IMR-90 (cell line): Measurements from ENCODE around the gene MTAP. TPM values are rescaled to one million over a fixed set of nuclear protein-coding genes. Genes with fewer than 3 reads are reported as not detected.

ENCODE experiments used
- ATAC-seq: fragments of 200-7000 bp; cut with Tn5 transposase; 2 replicates; pipeline ENCODE4 v1.9.1; 2020; ENCODE audit warnings: low read depth, mild to moderate bottlenecking, moderate library complexity
- BruUV-seq: library from RNA; stranded (reverse); fragments of 400-500 nt; replicated peaks from 2 replicates; lab custom pipeline; 2021; lab: Mats Ljungman, UMichigan
- CTCF ChIA-PET: fragments of 300-600 bp; formaldehyde crosslinking; extraction: SDS; loops from one replicate; lab custom pipeline; 2021; ENCODE audit warnings: antibody characterized with exemption; lab: Yijun Ruan, JAX
- POLR2A ChIA-PET: fragments of 300-600 bp; sonication (Branson Sonifier 250); formaldehyde crosslinking; loops from one replicate; lab custom pipeline; 2022; ENCODE audit warnings: antibody characterized with exemption; ENCODE audit not compliant: unreplicated experiment; lab: Charles Lee
- DNase-seq: peaks from one replicate; pipeline ENCODE4 v3.0.0; 2013
- H2AFZ ChIP-seq: replicated peaks from 2 replicates; pipeline ENCODE3; 2013; ENCODE audit warnings: low read length, mild to moderate bottlenecking; ENCODE audit not compliant: poor library complexity
- H2AK5ac ChIP-seq: 2 replicates; pipeline ENCODE4 v1.6.1; 2013; ENCODE audit warnings: low read depth, low read length, inconsistent platforms
- H2AK9ac ChIP-seq: replicated peaks from 2 replicates; pipeline ENCODE3; 2013; ENCODE audit warnings: mild to moderate bottlenecking, low read depth, low read length, moderate library complexity; ENCODE audit not compliant: poor library complexity
- H2BK120ac ChIP-seq: 2 replicates; pipeline ENCODE4 v1.6.1; 2013; ENCODE audit warnings: low read depth, low read length, inconsistent platforms
- H2BK15ac ChIP-seq: 3 replicates; pipeline ENCODE4 v1.6.1; 2013; ENCODE audit warnings: low read depth, low read length, inconsistent platforms
- H2BK20ac ChIP-seq: 2 replicates; pipeline ENCODE4 v1.6.1; 2013; ENCODE audit warnings: low read depth, mild to moderate bottlenecking, inconsistent platforms, low read length, moderate library complexity
- H2BK5ac ChIP-seq: 2 replicates; pipeline ENCODE4 v1.6.1; 2013; ENCODE audit warnings: mild to moderate bottlenecking, low read depth, low read length, inconsistent platforms; ENCODE audit not compliant: poor library complexity, severe bottlenecking
- H3K14ac ChIP-seq: replicated peaks from 2 replicates; pipeline ENCODE4 v1.6.1; 2013; ENCODE audit warnings: low read depth, low read length, inconsistent platforms
- H3K18ac ChIP-seq: 2 replicates; pipeline ENCODE4 v1.6.1; 2013; ENCODE audit warnings: low read depth, low read length, control low read depth
- H3K23ac ChIP-seq: 2 replicates; pipeline ENCODE4 v1.6.1; 2013; ENCODE audit warnings: low read depth, low read length, inconsistent platforms
- H3K27ac ChIP-seq: 2 replicates; pipeline ENCODE4 v1.5.1; 2013; ENCODE audit warnings: mild to moderate bottlenecking, control low read depth, low read length; ENCODE audit not compliant: insufficient read depth
- H3K27me3 ChIP-seq: 2 replicates; pipeline ENCODE4 v1.6.1; 2013; ENCODE audit warnings: low read length; ENCODE audit not compliant: control insufficient read depth, insufficient read depth
- H3K36me3 ChIP-seq: 2 replicates; pipeline ENCODE4 v1.6.1; 2013; ENCODE audit warnings: low read length, mixed read lengths; ENCODE audit not compliant: control insufficient read depth, insufficient read depth
- H3K4ac ChIP-seq: 2 replicates; pipeline ENCODE4 v1.6.1; 2013; ENCODE audit warnings: low read depth, low read length, inconsistent platforms
- H3K4me1 ChIP-seq: 2 replicates; pipeline ENCODE4 v1.6.1; 2013; ENCODE audit warnings: low read length, mixed read lengths; ENCODE audit not compliant: control insufficient read depth, insufficient read depth
- H3K4me2 ChIP-seq: 2 replicates; pipeline ENCODE4 v1.6.1; 2013; ENCODE audit warnings: low read depth, mild to moderate bottlenecking, control low read depth, low read length, moderate library complexity
- H3K4me3 ChIP-seq: 2 replicates; pipeline ENCODE4 v1.5.1; 2013; ENCODE audit warnings: low read depth, mild to moderate bottlenecking, control low read depth, low read length, moderate library complexity; ENCODE audit not compliant: insufficient read depth
- H3K56ac ChIP-seq: 2 replicates; pipeline ENCODE4 v1.6.1; 2013; ENCODE audit warnings: low read length, inconsistent platforms; ENCODE audit not compliant: insufficient read depth; ENCODE audit errors: extremely low read depth
- H3K79me1 ChIP-seq, 2 experiments: 2 replicates each; pipeline ENCODE4 v1.6.1; 2013; ENCODE audit warnings: low read length in 2 of 2, inconsistent platforms in 1 of 2, low read depth in 1 of 2
- H3K9ac ChIP-seq: 2 replicates; pipeline ENCODE4 v1.6.1; 2013; ENCODE audit warnings: low read depth, low read length, control low read depth
- H3K9me1 ChIP-seq: 2 replicates; pipeline ENCODE4 v1.6.1; 2013; ENCODE audit warnings: low read length, inconsistent platforms; ENCODE audit not compliant: insufficient read depth
- H3K9me3 ChIP-seq: 2 replicates; pipeline ENCODE4 v1.6.1; 2013; ENCODE audit warnings: low read length; ENCODE audit not compliant: control insufficient read depth, insufficient read depth
- H4K20me1 ChIP-seq: 2 replicates; pipeline ENCODE4 v1.6.1; 2013; ENCODE audit warnings: low read length, inconsistent platforms; ENCODE audit not compliant: insufficient read depth
- H4K5ac ChIP-seq: 2 replicates; pipeline ENCODE4 v1.6.1; 2013; ENCODE audit warnings: mild to moderate bottlenecking, low read depth, low read length, control low read depth
- H4K8ac ChIP-seq, 2 experiments: 2 replicates each; pipeline ENCODE4 v1.6.1; 2013; ENCODE audit warnings: low read depth in 2 of 2, low read length in 2 of 2, control low read depth in 1 of 2, inconsistent platforms in 1 of 2
- H4K91ac ChIP-seq: 2 replicates; pipeline ENCODE4 v1.6.1; 2013; ENCODE audit warnings: low read depth, low read length, inconsistent platforms; ENCODE audit not compliant: insufficient read depth
- BHLHE40 ChIP-seq: fragments of 150-350 bp; IDR thresholded peaks from 2 replicates; pipeline ENCODE4 v1.6.1; 2016; ENCODE audit warnings: mild to moderate bottlenecking, low read depth, low read length
- CEBPB ChIP-seq: IDR thresholded peaks from 2 replicates; pipeline ENCODE4 v1.6.1; 2012; ENCODE audit warnings: low read depth, low read length, improper control_type of control experiment
- CTCF ChIP-seq: conservative IDR thresholded peaks from 2 replicates; pipeline ENCODE4 v1.5.1; 2012; ENCODE audit warnings: mild to moderate bottlenecking, low read depth, low read length, improper control_type of control experiment
- MAFK ChIP-seq: IDR thresholded peaks from 2 replicates; pipeline ENCODE4 v1.6.1; 2012; ENCODE audit warnings: low read depth, low read length, improper control_type of control experiment
- MAZ ChIP-seq: IDR thresholded peaks from 2 replicates; pipeline ENCODE4 v1.6.1; 2012; ENCODE audit warnings: low read depth, mild to moderate bottlenecking, low read length, improper control_type of control experiment, moderate library complexity, borderline replicate concordance
- MXI1 ChIP-seq: IDR thresholded peaks from 2 replicates; pipeline ENCODE4 v1.6.1; 2012; ENCODE audit warnings: low read depth, mild to moderate bottlenecking, low read length, moderate library complexity, borderline replicate concordance
- POLR2A ChIP-seq: IDR thresholded peaks from 2 replicates; pipeline ENCODE4 v1.6.1; 2012; ENCODE audit warnings: mild to moderate bottlenecking, low read depth, low read length
- RFX5 ChIP-seq: IDR thresholded peaks from 2 replicates; pipeline ENCODE4 v1.8.0; 2012; ENCODE audit warnings: low read depth, mild to moderate bottlenecking, low read length, moderate library complexity
- SMC3 ChIP-seq: fragments of 150-350 bp; IDR thresholded peaks from 2 replicates; pipeline ENCODE4 v1.6.1; 2016; ENCODE audit warnings: low read depth, mild to moderate bottlenecking, antibody characterized with exemption, low read length, moderate library complexity
- USF2 ChIP-seq: fragments of 150-350 bp; IDR thresholded peaks from 2 replicates; pipeline ENCODE4 v1.6.1; 2017; ENCODE audit warnings: mild to moderate bottlenecking, antibody characterized with exemption, low read length, low read depth
- WGBS, 2 experiments: methylation state at CpG; one replicate each; pipeline versions ENCODE4 v1.1.5 to v1.1.7; 2013; ENCODE audit warnings: missing lambda C conversion rate in 2 of 2; ENCODE audit not compliant: insufficient read length in 1 of 2; ENCODE audit errors: extremely low coverage in 2 of 2; 5-methylcytosine and 5-hydroxymethylcytosine counted together
- dilution Hi-C: fragments of 300-500 bp; cut with HindIII; formaldehyde crosslinking; loops from one replicate; pipeline ENCODE4 v1.14.3; 2018; ENCODE audit warnings: low sequenced_read_pairs; ENCODE audit not compliant: unreplicated experiment
- in situ Hi-C: fragments of 300-500 bp; cut with MboI; formaldehyde crosslinking; loops from 3 replicates; pipeline ENCODE4 v1.14.3; 2019; ENCODE audit warnings: low sequenced_read_pairs, inconsistent platforms, mixed read lengths
- intact Hi-C: fragments of 100-400 bp; cut with micrococcal nuclease; formaldehyde crosslinking; loops from 2 replicates; pipeline ENCODE4 v1.10.0; 2022
- polyA plus RNA-seq, 3 experiments: library from polyadenylated mRNA; depleted of rRNA; stranded (reverse); fragments of >200 nt; gene quantifications; 2 replicates each; pipeline ENCODE4 v1.2.3, GENCODE V29; 2012; ENCODE audit warnings: low replicate concordance in 1 of 3
- total RNA-seq: library from RNA; depleted of rRNA; stranded (reverse); fragments of >200 nt; gene quantifications from 2 replicates; pipeline ENCODE4 v1.2.3, GENCODE V29; 2012

The MTAP gene
- total and polyA plus RNA-seq, 2 of the 4 experiments (the other 2 are of a cell fraction), result 15.7 to 50.9 TPM

- Histone ChIP-seq H2BK120ac (no peak overlapping the region), H4K20me1 (no peaks in the 10 kb centered on the region), H3K56ac (no peak overlapping the region), H3K4me2 (no peak overlapping the region), H4K5ac (no peak overlapping the region), H2BK5ac (no peak overlapping the region), H2BK20ac (no peak overlapping the region), H3K4me1 (no peaks in the 10 kb centered on the region; the same call in 1 of the 2 replicates), H3K9me3 (no peaks in the 10 kb centered on the region), H3K23ac (no peak overlapping the region), H3K4me3 (no peak overlapping the region), H2AK5ac (no peak overlapping the region), H3K14ac (no peak overlapping the region), H2AFZ (no peak overlapping the region), H4K91ac (no peak overlapping the region), H3K9ac (no peak overlapping the region), H2BK15ac (no peak overlapping the region; the same call in 2 of the 3 replicates), H3K27me3 (no peaks in the 10 kb centered on the region), H3K18ac (no peak overlapping the region), H4K8ac (no peak overlapping the region), H3K9me1 (no peaks in the 10 kb centered on the region), H3K36me3 (no peaks in the 10 kb centered on the region), H3K79me1 (no peaks in the 10 kb centered on the region), H3K27ac (no peak overlapping the region), H3K4ac (no peak overlapping the region), H2AK9ac (no peak overlapping the region)
- in situ Hi-C loops, result loop anchor here (5.0 to 25.0 kb wide), 4 partner anchors 108 to 583 kb away; partner anchors contain the start of genes IFNA10, IFNA16 and IFNA7
- CTCF ChIA-PET, result no interaction called here
- DNase-seq, result no peak
- POLR2A ChIA-PET, result no interaction called here
- 40% methylated on average over 1 of the region's 2 CpGs; no CpG with 5 or more reads in 1 of the 2 experiments for WGBS, 2 experiments
- ATAC-seq, result no peak
- no TSS peak for BruUV-seq
- dilution Hi-C loops, result loop anchor here (25.0 kb wide), 1 partner anchor 233 kb away; no protein-coding TSS in a partner anchor
- intact Hi-C loops, result no loop called here
- no peak for TF ChIP-seq USF2
- no peak for TF ChIP-seq CEBPB
- TF ChIP-seq MAFK, result no peak
- no peak for TF ChIP-seq MXI1
- no peak for TF ChIP-seq BHLHE40
- no peak for TF ChIP-seq CTCF
- no peak for TF ChIP-seq MAZ
- TF ChIP-seq SMC3, result no peak
- no peak for TF ChIP-seq POLR2A
- no peak for TF ChIP-seq RFX5
Measured at GRCh38 chr9:21795483-21795882, 7.0 kb upstream of the MTAP start.
